IPS-11a (cell line): ENCODE data around the gene HSPA12A.

ENCODE experiments used
- H3K4me3 ChIP-seq: one replicate; pipeline ENCODE4 v1.5.1; 2013; ENCODE audit warnings: low read depth, low read length, control low read depth

HSPA12A gene

GRCh38 chr10:116694243-116694926 lies 48.0 kb downstream of the HSPA12A start:
- H3K4me3 ChIP-seq, result no peak overlapping the region

- H3K4me3 ChIP-seq, result no peak overlapping the region
These were observed 50.1 kb downstream of the HSPA12A start for GRCh38 chr10:116692225-116692624.

- no peak overlapping the region for H3K4me3 ChIP-seq
These were observed 50.7 kb downstream of the HSPA12A start for GRCh38 chr10:116691635-116692034.

GRCh38 chr10:116690356-116691322 lies 51.7 kb downstream of the HSPA12A start:
- H3K4me3 ChIP-seq, result no peak overlapping the region

GRCh38 chr10:116689744-116690143 lies 52.6 kb downstream of the HSPA12A start:
- no peak overlapping the region for H3K4me3 ChIP-seq

DNA sequence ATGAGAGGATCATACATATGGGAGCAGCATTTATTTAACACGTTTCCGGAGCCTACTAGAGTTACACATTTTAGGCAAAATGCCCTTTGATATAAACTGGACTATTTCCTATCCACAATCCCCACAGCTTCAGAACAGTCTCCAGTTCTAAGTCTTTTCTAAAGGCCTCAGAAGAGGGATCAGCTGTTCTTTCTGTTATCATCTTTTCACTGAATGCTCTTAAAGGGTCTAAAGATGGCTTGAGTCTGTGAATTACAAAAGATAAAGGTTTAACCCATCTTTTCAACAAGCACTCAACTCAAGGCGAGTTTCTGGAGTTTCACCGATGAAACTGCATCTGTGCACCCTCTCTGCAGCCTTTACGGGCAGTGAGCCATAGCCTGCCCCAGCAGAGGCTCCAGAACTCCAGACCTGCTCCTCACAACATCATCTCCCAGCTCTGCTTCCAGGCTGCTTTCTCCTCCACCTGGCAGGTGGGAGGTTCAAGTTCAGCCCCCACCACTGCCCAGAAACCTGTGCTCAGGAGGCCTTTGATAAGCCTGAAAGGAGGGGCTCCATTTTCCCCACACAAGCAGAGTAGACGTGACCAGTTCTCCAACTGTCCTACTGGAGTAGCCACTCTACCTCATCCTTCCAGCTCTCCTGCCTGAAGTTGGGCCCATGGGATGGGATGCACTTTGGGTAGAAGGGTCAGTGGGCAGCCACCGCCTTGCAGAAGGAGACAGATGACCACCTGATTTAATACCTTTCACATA lies 53.4 kb downstream of the HSPA12A start:
- H3K4me3 ChIP-seq, result no peak overlapping the region

GRCh38 chr10:116688241-116688711 lies 54.1 kb downstream of the HSPA12A start:
- H3K4me3 ChIP-seq, result no peak overlapping the region

- H3K4me3 ChIP-seq, result no peak overlapping the region
These were observed 54.7 kb downstream of the HSPA12A start for GRCh38 chr10:116687633-116688032.

DNA sequence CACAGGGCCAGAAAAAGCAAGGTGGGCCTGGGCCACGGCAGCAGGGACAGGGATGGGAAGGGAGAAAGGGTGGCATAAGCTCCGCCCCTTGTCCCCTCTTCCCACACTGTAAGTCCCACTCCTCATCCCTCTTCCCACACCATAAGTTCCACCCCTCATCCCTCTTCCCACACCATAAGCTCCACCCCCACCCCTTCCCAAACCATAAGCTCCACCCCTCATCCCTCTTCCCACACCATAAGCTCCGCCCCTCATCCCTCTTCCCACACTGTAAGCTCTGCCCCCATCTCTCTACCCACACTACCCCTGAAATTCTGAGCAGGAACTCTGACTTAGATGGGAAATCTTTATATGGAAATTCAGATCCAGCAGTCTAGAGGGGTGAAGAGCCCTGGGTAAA lies 55.7 kb downstream of the HSPA12A start:
- no peak overlapping the region for H3K4me3 ChIP-seq

- no peak overlapping the region for H3K4me3 ChIP-seq
These were observed 56.6 kb downstream of the HSPA12A start for GRCh38 chr10:116685807-116686206.

DNA sequence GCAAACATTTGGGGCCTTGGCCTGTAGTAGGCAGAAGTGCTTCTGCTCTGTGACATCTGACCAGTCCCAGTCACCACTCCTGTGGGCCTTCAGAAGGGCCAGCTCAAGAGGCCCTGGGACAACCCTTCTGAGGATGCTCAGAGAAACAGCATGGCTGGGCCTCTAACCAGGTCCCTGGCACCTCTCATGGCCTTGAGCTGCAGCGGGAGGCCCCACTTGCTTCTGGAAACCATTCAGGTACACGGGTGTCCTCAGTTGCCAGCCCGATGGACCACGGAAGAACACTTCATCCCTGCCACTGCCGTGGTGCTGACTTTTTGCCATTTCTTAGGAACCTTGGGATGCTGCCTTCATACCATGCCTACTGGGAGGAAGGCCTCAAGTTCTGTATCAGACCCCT lies 57.6 kb downstream of the HSPA12A start:
- no peak overlapping the region for H3K4me3 ChIP-seq

- H3K4me3 ChIP-seq, result no peak overlapping the region
These were observed 58.5 kb downstream of the HSPA12A start for GRCh38 chr10:116683821-116684220.

- no peak overlapping the region for H3K4me3 ChIP-seq
These were observed 59.2 kb downstream of the HSPA12A start for GRCh38 chr10:116683166-116683565.

DNA sequence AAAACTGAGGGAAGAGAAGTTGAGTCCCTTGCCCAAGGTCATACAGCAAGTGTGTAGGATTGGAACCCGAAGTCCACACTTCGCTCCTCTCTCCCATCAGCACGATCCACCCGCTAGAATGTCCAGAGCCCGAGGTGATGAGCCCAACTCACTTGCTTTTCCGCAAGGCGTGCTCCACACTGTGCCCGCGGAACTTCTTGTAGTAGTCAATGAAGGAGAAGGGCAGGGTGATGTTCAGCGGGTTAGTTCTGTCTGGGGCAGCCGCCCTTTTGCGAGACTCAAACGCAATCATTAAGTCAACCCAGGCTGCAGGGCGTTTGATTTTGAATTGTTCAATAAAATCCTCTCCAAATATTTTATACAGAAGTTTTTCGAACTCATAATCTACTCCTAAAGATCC lies 63.0 kb downstream of the HSPA12A start:
- H3K4me3 ChIP-seq, result no peak overlapping the region

- H3K4me3 ChIP-seq, result no peak overlapping the region
These were observed 65.7 kb downstream of the HSPA12A start for GRCh38 chr10:116676633-116677032.

DNA sequence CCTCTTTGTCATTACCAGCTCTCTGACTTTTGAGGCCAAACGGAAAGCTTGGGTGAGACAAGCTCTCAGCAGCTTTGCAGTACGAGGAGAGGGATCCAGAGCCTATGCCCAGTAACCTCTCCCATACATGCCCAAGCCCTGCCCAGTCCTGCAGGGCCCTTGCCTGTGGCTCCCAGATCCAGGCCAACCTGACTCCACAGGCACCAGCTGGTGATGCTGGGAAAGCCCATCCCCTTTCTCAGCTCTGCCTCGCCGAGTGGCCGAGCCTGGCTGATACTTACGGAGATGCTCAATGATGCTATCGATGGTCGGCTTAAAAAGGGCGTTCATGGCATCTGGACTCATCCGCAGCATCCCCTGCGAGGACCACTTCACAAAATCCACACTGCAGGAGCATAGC lies 66.2 kb downstream of the HSPA12A start:
- no peak overlapping the region for H3K4me3 ChIP-seq

GRCh38 chr10:116674901-116675423 lies 67.4 kb downstream of the HSPA12A start:
- no peak overlapping the region for H3K4me3 ChIP-seq

- H3K4me3 ChIP-seq, result no peak overlapping the region
These were observed 68.5 kb downstream of the HSPA12A start for GRCh38 chr10:116673866-116674265.

- H3K4me3 ChIP-seq, result no peak overlapping the region
These were observed 69.5 kb downstream of the HSPA12A start for GRCh38 chr10:116672891-116673290.

- H3K4me3 ChIP-seq, result no peak overlapping the region
These were observed 71.0 kb downstream of the HSPA12A start for GRCh38 chr10:116671274-116671926.
